CD4-positive, alpha-beta memory T cell (primary cell): Measurements from ENCODE around the gene CDK14. TPM values are rescaled to one million over a fixed set of nuclear protein-coding genes. Genes with fewer than 3 reads are reported as not detected.

Experiments used
- CTCF ChIA-PET: fragments of 350-600 bp; sonication (Branson Sonifier 250); formaldehyde crosslinking; loops from one replicate; lab custom pipeline; 2021; ENCODE audit warnings: inconsistent platforms; ENCODE audit not compliant: partially characterized antibody; lab: Charles Lee
- POLR2A ChIA-PET: fragments of 350-600 bp; sonication (Branson Sonifier 250); formaldehyde crosslinking; loops from one replicate; lab custom pipeline; 2021; ENCODE audit not compliant: partially characterized antibody; lab: Charles Lee
- DNase-seq, 5 donors: peaks; one replicate each; pipeline versions ENCODE4 v3.0.0 to v3.0.0-alpha.2; 2020 to 2022; ENCODE audit warnings: mixed read lengths in 1 of 5
- H3K27ac ChIP-seq: one replicate; pipeline ENCODE4 v1.7.0; 2013; ENCODE audit warnings: low read depth, low read length
- H3K27me3 ChIP-seq: 2 replicates; pipeline ENCODE4 v1.7.0; 2013; ENCODE audit warnings: mild to moderate bottlenecking, low read length, moderate library complexity; ENCODE audit not compliant: insufficient read depth
- H3K36me3 ChIP-seq: 2 replicates; pipeline ENCODE4 v1.7.0; 2013; ENCODE audit warnings: mild to moderate bottlenecking, low read length, moderate library complexity; ENCODE audit not compliant: insufficient read depth
- H3K4me1 ChIP-seq: 2 replicates; pipeline ENCODE4 v1.7.0; 2013; ENCODE audit warnings: mild to moderate bottlenecking, low read length, moderate library complexity; ENCODE audit not compliant: insufficient read depth
- H3K4me3 ChIP-seq, 2 donors: one replicate each; pipeline ENCODE4 v1.7.0; 2013; ENCODE audit warnings: low read length in 2 of 2, mild to moderate bottlenecking in 1 of 2
- H3K9me3 ChIP-seq, 2 donors: one replicate each; pipeline ENCODE4 v1.7.0; 2013; ENCODE audit warnings: low read length in 2 of 2, control low read depth in 1 of 2; ENCODE audit not compliant: control insufficient read depth in 1 of 2
- H3K27ac Mint-ChIP-seq, 7 donors: one replicate each; pipeline ENCODE4 v1.8.0; 2020 to 2021; ENCODE audit warnings: mixed read lengths in 7 of 7, mild to moderate bottlenecking in 6 of 7, inconsistent platforms in 3 of 7, moderate library complexity in 3 of 7
- H3K27me3 Mint-ChIP-seq, 2 donors: one replicate each; pipeline ENCODE4 v1.8.0; 2020 to 2021; ENCODE audit warnings: mixed read lengths in 2 of 2
- H3K36me3 Mint-ChIP-seq, 2 donors: one replicate each; pipeline ENCODE4 v1.8.0; 2020 to 2021; ENCODE audit warnings: mixed read lengths in 2 of 2, inconsistent platforms in 1 of 2, mild to moderate bottlenecking in 1 of 2
- H3K4me1 Mint-ChIP-seq, 4 donors: one replicate each; pipeline ENCODE4 v1.8.0; 2020 to 2021; ENCODE audit warnings: mixed read lengths in 4 of 4, mild to moderate bottlenecking in 1 of 4
- H3K4me3 Mint-ChIP-seq, 8 donors: one replicate each; pipeline ENCODE4 v1.8.0; 2020 to 2021; ENCODE audit warnings: mixed read lengths in 8 of 8, mild to moderate bottlenecking in 7 of 8, moderate library complexity in 6 of 8, inconsistent platforms in 3 of 8
- H3K9me3 Mint-ChIP-seq, 8 donors: one replicate each; pipeline ENCODE4 v1.8.0; 2020 to 2021; ENCODE audit warnings: mixed read lengths in 8 of 8, mild to moderate bottlenecking in 5 of 8, inconsistent platforms in 3 of 8, moderate library complexity in 1 of 8
- intact Hi-C: fragments of 100-400 bp; cut with micrococcal nuclease; formaldehyde crosslinking; loops from one replicate; pipeline ENCODE4 v1.15.1; 2023
- polyA plus RNA-seq, 2 donors: library from polyadenylated mRNA; unstranded; fragments of 300-500 nt; fragmentation: Illumina TruSeq; gene quantifications; one replicate each; pipeline ENCODE4 v1.2.3, GENCODE V29; 2021
- total RNA-seq, 2 experiments: library from RNA; stranded (reverse); gene quantifications; one replicate each; pipeline ENCODE4 v1.2.3, GENCODE V29; 2021

CDK14 gene
- total and polyA plus RNA-seq, 4 experiments from 2014 or later, result 0.47 to 0.81 (median 0.70) TPM; not detected in 1

DNA sequence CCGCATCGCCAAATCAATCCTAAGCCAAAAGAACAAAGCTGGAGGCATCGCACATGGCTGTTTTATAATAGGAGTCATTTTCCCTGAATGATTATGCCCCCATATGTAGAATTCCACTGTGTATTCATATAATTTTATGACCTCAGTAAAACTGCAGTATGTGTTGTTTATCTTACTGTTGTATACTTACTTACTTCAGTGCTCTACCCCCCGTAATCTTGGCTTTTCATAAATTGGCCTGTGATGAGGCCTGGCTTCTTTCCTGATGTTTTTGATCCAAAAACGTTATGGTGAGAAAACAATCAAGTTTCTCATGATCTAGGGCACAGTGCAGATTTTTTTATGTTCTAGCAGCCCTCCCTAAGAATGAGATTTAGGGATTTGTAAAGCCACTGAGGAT is 361.8 kb downstream of the CDK14 start:
- Histone ChIP-seq H3K4me1 (no peaks in the 10 kb centered on the region), H3K27ac (no peak overlapping the region), H3K27me3 (no peaks in the 10 kb centered on the region), H3K36me3 (no peaks in the 10 kb centered on the region), H3K4me3 (no peak overlapping the region), H3K9me3 (no peaks in the 10 kb centered on the region)
- DNase-seq, result no peak
- Mint-ChIP-seq H3K4me1 (no peaks in the 10 kb centered on the region), H3K27ac (no peak overlapping the region), H3K4me3 (no peak overlapping the region), H3K9me3 (peaks cover 0 to 6% (median 0%) of the 10 kb centered on the region in 8 donors), H3K27me3 (no peaks in the 10 kb centered on the region), H3K36me3 (no peaks in the 10 kb centered on the region)
- intact Hi-C loops, result no loop called here
- CTCF ChIA-PET, result no interaction called here
- POLR2A ChIA-PET, result no interaction called here

DNA sequence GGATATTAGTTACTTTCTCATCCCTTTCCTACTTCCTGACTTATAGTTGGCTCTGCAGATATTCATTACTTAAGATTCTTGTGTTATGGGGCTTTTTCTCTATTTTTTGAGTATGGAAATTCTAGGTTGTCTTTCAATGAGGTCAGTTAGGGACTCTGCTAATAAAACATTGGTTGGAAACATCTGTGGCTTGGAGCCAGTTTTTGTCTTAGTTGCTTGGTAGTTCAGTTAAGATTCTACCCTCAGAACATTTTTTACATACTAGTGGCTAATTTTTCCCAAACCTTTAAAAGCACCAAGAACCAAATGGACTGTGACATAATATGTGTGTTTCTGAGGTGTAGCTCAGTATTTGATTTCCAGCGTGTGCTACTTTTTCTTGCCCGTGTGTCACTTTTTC is 362.5 kb downstream of the CDK14 start:
- Mint-ChIP-seq H3K27me3 (no peaks in the 10 kb centered on the region), H3K9me3 (peaks cover 0 to 6% (median 1%) of the 10 kb centered on the region in 8 donors), H3K27ac (no peak overlapping the region), H3K4me3 (no peak overlapping the region), H3K4me1 (no peaks in the 10 kb centered on the region), H3K36me3 (no peaks in the 10 kb centered on the region)
- no peak for DNase-seq
- Histone ChIP-seq H3K9me3 (no peaks in the 10 kb centered on the region), H3K27me3 (no peaks in the 10 kb centered on the region), H3K27ac (no peak overlapping the region), H3K4me1 (no peaks in the 10 kb centered on the region), H3K36me3 (no peaks in the 10 kb centered on the region), H3K4me3 (no peak overlapping the region)
- intact Hi-C loops, result no loop called here
- CTCF ChIA-PET, result no interaction called here
- POLR2A ChIA-PET, result no interaction called here

DNA sequence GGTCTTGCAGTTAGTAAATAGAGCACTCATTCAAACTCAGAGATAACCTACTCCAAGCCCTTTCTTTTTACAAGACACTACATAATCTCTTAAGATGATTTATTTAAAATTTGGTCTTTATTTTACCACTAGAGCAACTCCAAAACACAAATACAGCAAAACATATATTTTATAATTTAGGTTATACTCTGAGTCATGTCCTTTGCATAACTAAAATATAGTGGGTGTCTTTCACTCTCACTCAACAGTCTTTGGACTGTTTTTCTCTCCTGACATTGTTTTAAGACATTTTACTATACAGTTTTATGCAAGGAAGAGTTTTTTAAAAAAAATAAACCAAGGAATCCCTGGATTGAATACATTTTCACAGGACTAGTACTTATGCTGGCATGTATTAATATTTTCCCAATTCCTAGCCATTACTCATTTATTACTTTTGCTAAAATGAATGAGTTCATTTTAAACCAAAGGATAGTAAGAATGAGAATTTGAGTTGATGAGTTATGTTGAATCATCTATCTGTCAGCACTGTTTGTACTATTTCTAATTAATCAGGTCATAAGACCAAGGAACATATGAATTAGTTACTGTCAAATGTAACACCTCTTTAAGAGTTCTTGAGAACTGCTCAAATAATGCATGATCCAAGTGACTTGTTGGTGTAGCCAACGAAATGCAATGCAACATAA is 365.1 kb downstream of the CDK14 start:
- Histone ChIP-seq H3K9me3 (no peaks in the 10 kb centered on the region), H3K36me3 (no peaks in the 10 kb centered on the region), H3K4me1 (no peaks in the 10 kb centered on the region), H3K27ac (no peak overlapping the region), H3K4me3 (no peak overlapping the region), H3K27me3 (no peaks in the 10 kb centered on the region)
- CTCF ChIA-PET, result no interaction called here
- no peak overlapping the region for H3K27ac Mint-ChIP-seq
- no peaks in the 10 kb centered on the region for H3K27me3 Mint-ChIP-seq
- peaks cover 0 to 8% (median 1%) of the 10 kb centered on the region in 8 donors for H3K9me3 Mint-ChIP-seq
- H3K36me3 Mint-ChIP-seq, result no peaks in the 10 kb centered on the region
- no peak for DNase-seq
- intact Hi-C loops, result no loop called here
- POLR2A ChIA-PET, result no interaction called here
- no peaks in the 10 kb centered on the region for H3K4me1 Mint-ChIP-seq
- H3K4me3 Mint-ChIP-seq, result no peak overlapping the region

DNA sequence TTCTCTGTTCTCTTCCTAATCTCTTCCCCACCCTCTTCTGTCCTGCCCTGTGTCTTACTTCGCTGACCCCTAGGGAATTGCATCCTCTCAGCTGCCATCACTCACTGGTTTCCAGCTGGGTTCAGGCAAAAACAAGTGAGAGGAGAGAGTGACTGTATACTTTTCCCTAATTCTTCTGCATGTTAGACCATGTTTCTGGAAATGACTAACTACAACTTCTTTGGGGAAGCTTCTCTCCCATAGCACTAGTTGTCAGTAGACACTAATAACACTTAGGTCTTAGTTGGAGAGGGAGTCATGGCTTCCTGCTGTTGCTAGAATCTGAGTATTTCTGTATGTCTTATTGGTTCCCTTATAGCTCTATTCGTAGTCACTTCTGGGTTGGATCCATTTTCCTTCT is 369.1 kb downstream of the CDK14 start:
- H3K27me3 Mint-ChIP-seq, result no peaks in the 10 kb centered on the region
- Histone ChIP-seq H3K27ac (no peak overlapping the region), H3K27me3 (no peaks in the 10 kb centered on the region), H3K4me1 (no peaks in the 10 kb centered on the region), H3K36me3 (no peaks in the 10 kb centered on the region), H3K4me3 (no peak overlapping the region), H3K9me3 (no peaks in the 10 kb centered on the region)
- ChIA-PET CTCF (no interaction called here), POLR2A (no interaction called here)
- no peaks in the 10 kb centered on the region for H3K36me3 Mint-ChIP-seq
- intact Hi-C loops, result no loop called here
- H3K4me1 Mint-ChIP-seq, result no peaks in the 10 kb centered on the region
- no peak overlapping the region for H3K4me3 Mint-ChIP-seq
- H3K27ac Mint-ChIP-seq, result no peak overlapping the region
- DNase-seq, result no peak
- peaks cover 0 to 11% (median 2%) of the 10 kb centered on the region in 8 donors for H3K9me3 Mint-ChIP-seq

DNA sequence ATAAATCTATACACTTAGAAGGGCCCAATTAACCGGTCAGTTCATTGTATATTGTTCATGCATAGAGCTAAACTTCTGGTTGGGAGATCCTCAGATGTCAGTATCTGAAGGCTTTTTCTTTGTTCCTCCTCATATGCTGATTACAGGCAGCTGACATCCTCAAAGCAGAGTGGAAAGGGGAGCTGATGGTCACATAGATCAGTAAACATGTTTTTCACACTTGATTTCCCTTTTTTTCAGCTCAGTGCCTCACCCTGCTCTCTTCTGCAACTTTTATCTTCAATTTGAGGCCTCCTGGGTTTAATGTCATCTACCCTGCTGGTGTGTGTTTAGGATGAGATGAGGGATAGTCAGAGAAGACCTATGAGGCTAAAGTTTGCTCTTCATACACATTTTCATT is 370.2 kb downstream of the CDK14 start:
- ChIA-PET CTCF (no interaction called here), POLR2A (no interaction called here)
- Histone ChIP-seq H3K27ac (no peak overlapping the region), H3K4me1 (no peaks in the 10 kb centered on the region), H3K9me3 (no peaks in the 10 kb centered on the region), H3K4me3 (no peak overlapping the region), H3K27me3 (no peaks in the 10 kb centered on the region), H3K36me3 (no peaks in the 10 kb centered on the region)
- Mint-ChIP-seq H3K4me1 (no peaks in the 10 kb centered on the region), H3K4me3 (no peak overlapping the region), H3K27ac (no peak overlapping the region), H3K27me3 (no peaks in the 10 kb centered on the region), H3K36me3 (no peaks in the 10 kb centered on the region), H3K9me3 (peaks cover 0 to 14% (median 3%) of the 10 kb centered on the region in 8 donors)
- DNase-seq, result no peak
- intact Hi-C loops, result no loop called here

DNA sequence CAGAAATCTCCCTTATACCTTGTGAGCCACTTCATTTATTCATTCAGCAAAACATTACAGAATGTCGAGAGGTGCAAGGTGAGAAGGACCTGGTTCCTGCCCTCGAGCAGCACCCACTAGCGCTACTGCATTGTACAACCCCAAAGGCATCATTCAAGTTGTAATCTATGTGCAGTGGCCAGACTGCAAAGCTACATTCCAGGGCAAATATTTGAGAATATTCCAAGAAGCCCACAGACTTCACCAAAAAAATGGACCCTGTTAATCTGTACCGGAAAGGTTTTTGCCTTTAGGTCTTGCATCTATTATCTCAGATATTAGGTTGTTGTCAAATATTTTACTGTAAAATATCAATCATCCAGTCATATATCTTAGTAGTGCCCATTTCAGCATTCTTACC is 372.8 kb downstream of the CDK14 start:
- Mint-ChIP-seq H3K4me3 (no peak overlapping the region), H3K36me3 (no peaks in the 10 kb centered on the region), H3K4me1 (no peaks in the 10 kb centered on the region), H3K9me3 (peaks cover 0 to 15% (median 8%) of the 10 kb centered on the region in 8 donors), H3K27ac (no peak overlapping the region), H3K27me3 (no peaks in the 10 kb centered on the region)
- Histone ChIP-seq H3K4me3 (no peak overlapping the region), H3K4me1 (no peaks in the 10 kb centered on the region), H3K27me3 (no peaks in the 10 kb centered on the region), H3K36me3 (no peaks in the 10 kb centered on the region), H3K27ac (no peak overlapping the region), H3K9me3 (no peaks in the 10 kb centered on the region)
- no peak for DNase-seq
- intact Hi-C loops, result no loop called here
- ChIA-PET POLR2A (no interaction called here), CTCF (no interaction called here)

DNA sequence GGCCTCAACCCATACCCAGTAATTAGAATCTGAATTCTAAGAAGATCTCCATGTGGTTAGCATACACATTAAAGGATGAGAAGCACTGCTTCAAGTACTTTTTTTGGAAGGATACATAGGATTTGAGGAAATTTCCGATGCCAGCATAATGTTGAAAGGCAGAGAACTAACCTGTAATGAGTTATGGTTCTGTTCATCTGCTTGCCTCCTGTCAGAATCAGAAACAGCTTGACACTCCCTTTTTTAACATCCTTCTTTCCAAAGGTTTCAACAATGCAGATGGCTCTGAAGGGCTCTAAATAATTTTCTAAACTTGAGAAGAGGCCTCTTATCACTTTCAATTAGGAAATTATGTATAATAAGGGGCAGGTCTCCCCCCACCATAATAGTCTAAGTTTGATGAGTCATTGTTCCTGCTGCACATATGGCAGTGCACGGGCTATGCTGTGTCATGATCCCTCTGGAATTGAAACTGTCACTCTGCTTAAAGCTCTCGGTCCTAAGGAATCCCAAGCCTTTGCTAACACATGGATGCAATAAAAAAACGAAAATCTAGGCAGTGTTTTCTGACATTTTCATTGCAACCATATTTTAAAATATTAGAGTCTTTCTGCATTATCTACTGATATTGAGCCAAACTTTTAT is 376.9 kb downstream of the CDK14 start:
- H3K27me3 Mint-ChIP-seq, result no peaks in the 10 kb centered on the region
- POLR2A ChIA-PET, result no interaction called here
- H3K36me3 Mint-ChIP-seq, result no peaks in the 10 kb centered on the region
- no peaks in the 10 kb centered on the region for H3K27me3 ChIP-seq
- intact Hi-C loops, result no loop called here
- H3K36me3 ChIP-seq, result no peaks in the 10 kb centered on the region
- H3K4me3 ChIP-seq, result no peak overlapping the region
- CTCF ChIA-PET, result no interaction called here
- no peak for DNase-seq
- no peak overlapping the region for H3K4me3 Mint-ChIP-seq
- H3K9me3 ChIP-seq, result no peaks in the 10 kb centered on the region
- peaks cover 0 to 24% (median 13%) of the 10 kb centered on the region in 8 donors for H3K9me3 Mint-ChIP-seq
- no peaks in the 10 kb centered on the region for H3K4me1 Mint-ChIP-seq
- H3K27ac Mint-ChIP-seq, result no peak overlapping the region
- no peak overlapping the region for H3K27ac ChIP-seq
- H3K4me1 ChIP-seq, result no peaks in the 10 kb centered on the region
